ENCODE data around the gene ADAMTS3. TPM values are rescaled to one million over a fixed set of nuclear protein-coding genes. Genes with fewer than 3 reads are reported as not detected.

Gene ADAMTS3
- total and polyA plus RNA-seq, 2 experiments from 2014 or later = 1.2 to 3.7 TPM

- Histone ChIP-seq H3K79me2 (replicated peaks; ENCODE audit: insufficient read depth) (no peaks in the 10 kb centered on the region), H3K9me2 (ENCODE audit: insufficient read depth) (no peaks in the 10 kb centered on the region), H3K4me1 (ENCODE audit: insufficient read depth) (no peaks in the 10 kb centered on the region; the same call in 1 of the 2 replicates), H3K4me2 (no peak overlapping the region), H3K4me3 (no peak overlapping the region), H3F3A (replicated peaks; ENCODE audit: low read depth) (no peaks in the 10 kb centered on the region), H3K27ac (ENCODE audit: low read depth) (no peak overlapping the region), H3K36me3 (ENCODE audit: insufficient read depth) (no peaks in the 10 kb centered on the region), H4K20me1 (replicated peaks; ENCODE audit: insufficient read depth) (no peaks in the 10 kb centered on the region), H3K27me3 (ENCODE audit: insufficient read depth) (no peaks in the 10 kb centered on the region), H2AFZ (no peak overlapping the region)
- Mint-ChIP-seq H3K4me3 (no peak overlapping the region), H3K4me1 (no peaks in the 10 kb centered on the region; the same call in 2 of the 3 replicates), H3K27ac (no peak overlapping the region), H3K27me3 (ENCODE audit: insufficient read depth, low read depth, poor library complexity) (no peaks in the 10 kb centered on the region), H3K9me3 (peaks cover 2% of the 10 kb centered on the region; the same call in 2 of the 3 replicates), H3K36me3 (ENCODE audit: low read depth) (no peaks in the 10 kb centered on the region)
- no peak for ATAC-seq
- no peak for DNase-seq (ENCODE audit: low spot score)
- TF ChIP-seq ZNF462 (CRISPR knock-in tag; IDR thresholded peaks at IDR 0.05) = no peak
- TF ChIP-seq REST (IDR thresholded peaks at IDR 0.05; ENCODE audit: unreplicated experiment) = no peak
- no peak for TF ChIP-seq STAT1 (IDR thresholded peaks at IDR 0.05; ENCODE audit: unreplicated experiment)
- TF ChIP-seq ZNF114 (CRISPR knock-in tag; IDR thresholded peaks at IDR 0.05) = no peak
- TF ChIP-seq ZNF331 (CRISPR knock-in tag; IDR thresholded peaks at IDR 0.05; ENCODE audit: low read depth) = no peak
- no peak for TF ChIP-seq ETS1 (IDR thresholded peaks at IDR 0.05)
- TF ChIP-seq EZH2phosphoT487 (IDR thresholded peaks at IDR 0.05; ENCODE audit: unreplicated experiment) = no peak
- no peak for TF ChIP-seq CREB1 (CRISPR knock-in tag; IDR thresholded peaks at IDR 0.05; ENCODE audit: low read depth)
- no peak for TF ChIP-seq NANOG (IDR thresholded peaks at IDR 0.05; ENCODE audit: borderline replicate concordance)
- no peak for TF ChIP-seq POLR2AphosphoS5 (IDR thresholded peaks at IDR 0.05; ENCODE audit: low read depth)
- no peak for TF ChIP-seq CTCF (conservative IDR thresholded peaks at IDR 0.05; ENCODE audit: low read depth in 2 of 2)
- no peak for TF ChIP-seq JUNB (IDR thresholded peaks at IDR 0.05; ENCODE audit: unreplicated experiment)
These were observed 117.7 kb downstream of the ADAMTS3 start for GRCh38 chr4:72451349-72451748.
